DND-41 (cell line): ENCODE data around the gene SRRM1.

Experiments
- ATAC-seq: fragments of 200-7000 bp; cut with Tn5 transposase; 3 replicates; pipeline ENCODE4 v1.9.1; 2021; ENCODE audit warnings: low read depth; ENCODE audit not compliant: insufficient read depth
- DNase-seq: peaks from one replicate; pipeline ENCODE4 v3.0.0-alpha.2; 2020
- H2AFZ ChIP-seq: 2 replicates; pipeline ENCODE4 v1.6.0; 2012; ENCODE audit warnings: low read depth, low read length
- H3K27ac ChIP-seq: 2 replicates; pipeline ENCODE4 v1.5.1; 2012; ENCODE audit warnings: low read length, inconsistent platforms
- H3K27me3 ChIP-seq: fragments of 200-600 bp; sonication (generic); 2 replicates; pipeline ENCODE4 v1.6.0; 2012; ENCODE audit warnings: low read length, mild to moderate bottlenecking, inconsistent platforms; ENCODE audit not compliant: insufficient read depth, poor library complexity
- H3K36me3 ChIP-seq: 2 replicates; pipeline ENCODE4 v1.5.1; 2012; ENCODE audit warnings: low read length, inconsistent platforms; ENCODE audit not compliant: insufficient read depth
- H3K4me1 ChIP-seq: 2 replicates; pipeline ENCODE4 v1.5.1; 2012; ENCODE audit warnings: mild to moderate bottlenecking, low read length; ENCODE audit not compliant: insufficient read depth
- H3K4me2 ChIP-seq: 2 replicates; pipeline ENCODE4 v1.6.0; 2012; ENCODE audit warnings: mild to moderate bottlenecking, moderate library complexity, low read length, inconsistent platforms; ENCODE audit not compliant: insufficient read depth
- H3K4me3 ChIP-seq, 2 experiments: fragments of 200-600 bp in 1 of 2; shearing (Covaris generic) in 1 of 2; 2 replicates each; pipeline ENCODE4 v1.5.1; 2012 to 2016; ENCODE audit warnings: inconsistent platforms in 2 of 2, low read length in 2 of 2, mild to moderate bottlenecking in 2 of 2, low read depth in 1 of 2, moderate library complexity in 1 of 2
- H3K79me2 ChIP-seq: 2 replicates; pipeline ENCODE4 v1.6.0; 2012; ENCODE audit warnings: low read length, inconsistent platforms; ENCODE audit not compliant: insufficient read depth
- H3K9ac ChIP-seq: 2 replicates; pipeline ENCODE4 v1.6.0; 2012; ENCODE audit warnings: low read depth, mild to moderate bottlenecking, inconsistent platforms, low read length, moderate library complexity
- H3K9me3 ChIP-seq: 2 replicates; pipeline ENCODE4 v1.5.1; 2012; ENCODE audit warnings: low read length, moderate library complexity, mild to moderate bottlenecking, inconsistent platforms; ENCODE audit not compliant: insufficient read depth, severe bottlenecking
- H4K20me1 ChIP-seq: 2 replicates; pipeline ENCODE4 v1.6.0; 2012; ENCODE audit warnings: low read length; ENCODE audit not compliant: insufficient read depth
- EZH2 ChIP-seq: IDR thresholded peaks from 3 replicates; pipeline ENCODE4 v1.6.1; 2012; ENCODE audit warnings: borderline replicate concordance, low read depth, mild to moderate bottlenecking, moderate library complexity, low read length, inconsistent platforms; ENCODE audit not compliant: severe bottlenecking
- TF ChIP-seq, protein P1 (sequence below): IDR thresholded peaks from 2 replicates; pipeline ENCODE4 v1.5.1; 2012; ENCODE audit warnings: borderline replicate concordance, low read length, moderate library complexity, mild to moderate bottlenecking; ENCODE audit not compliant: poor library complexity, severe bottlenecking; ENCODE audit errors: extremely low read depth

SRRM1 gene

DNA sequence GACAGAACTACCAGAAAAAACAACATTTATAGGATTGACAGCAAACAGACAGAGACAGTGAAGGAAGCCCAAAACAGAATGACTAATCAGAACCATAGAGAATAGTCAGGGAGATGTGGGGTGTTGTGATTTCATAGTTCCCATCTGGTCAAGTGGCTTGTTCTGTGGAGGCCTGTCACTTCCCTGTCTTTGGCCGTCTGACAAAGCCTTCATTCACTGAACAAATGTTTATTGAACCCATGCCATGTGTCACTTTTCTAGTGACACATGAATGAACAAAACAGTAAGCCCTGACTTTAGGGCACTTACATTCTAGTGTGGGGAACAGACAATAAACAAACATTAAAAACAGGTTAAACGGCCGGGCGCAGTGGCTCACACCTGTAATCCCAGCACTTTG, 3.2 kb upstream of the SRRM1 start:
- DNase-seq, result no peak

DNA sequence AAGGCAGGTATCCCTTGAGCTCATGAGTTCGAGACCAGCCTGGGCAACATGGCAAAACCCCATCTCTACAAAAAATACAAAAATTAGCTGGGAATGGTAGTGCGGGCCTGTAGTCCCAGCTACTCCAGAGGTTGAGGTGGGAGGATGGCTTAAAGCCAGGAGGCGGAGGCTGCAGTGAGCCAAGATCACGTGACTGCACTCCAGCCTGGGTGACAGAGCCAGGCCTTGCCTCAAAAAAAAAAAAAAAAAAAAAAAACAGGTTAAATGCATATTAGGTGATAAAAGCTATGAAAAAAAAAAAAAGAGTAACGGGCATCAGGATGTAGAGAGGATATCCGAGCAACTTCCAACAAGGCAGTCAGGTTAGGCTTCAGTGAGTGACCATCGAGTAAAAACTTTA, 2.8 kb upstream of the SRRM1 start:
- DNase-seq, result no peak
- Histone ChIP-seq H3K27ac (no peak overlapping the region), H4K20me1 (peaks cover 18% of the 10 kb centered on the region), H3K9me3 (no peaks in the 10 kb centered on the region), H3K27me3 (peaks cover 2% of the 10 kb centered on the region), H2AFZ (no peak overlapping the region), H3K79me2 (peaks cover 32% of the 10 kb centered on the region), H3K4me2 (no peak overlapping the region), H3K4me1 (peaks cover 26% of the 10 kb centered on the region), H3K9ac (no peak overlapping the region), H3K4me3 (no peak overlapping the region), H3K36me3 (peaks cover 16% of the 10 kb centered on the region)
- TF ChIP-seq, protein P1, sequence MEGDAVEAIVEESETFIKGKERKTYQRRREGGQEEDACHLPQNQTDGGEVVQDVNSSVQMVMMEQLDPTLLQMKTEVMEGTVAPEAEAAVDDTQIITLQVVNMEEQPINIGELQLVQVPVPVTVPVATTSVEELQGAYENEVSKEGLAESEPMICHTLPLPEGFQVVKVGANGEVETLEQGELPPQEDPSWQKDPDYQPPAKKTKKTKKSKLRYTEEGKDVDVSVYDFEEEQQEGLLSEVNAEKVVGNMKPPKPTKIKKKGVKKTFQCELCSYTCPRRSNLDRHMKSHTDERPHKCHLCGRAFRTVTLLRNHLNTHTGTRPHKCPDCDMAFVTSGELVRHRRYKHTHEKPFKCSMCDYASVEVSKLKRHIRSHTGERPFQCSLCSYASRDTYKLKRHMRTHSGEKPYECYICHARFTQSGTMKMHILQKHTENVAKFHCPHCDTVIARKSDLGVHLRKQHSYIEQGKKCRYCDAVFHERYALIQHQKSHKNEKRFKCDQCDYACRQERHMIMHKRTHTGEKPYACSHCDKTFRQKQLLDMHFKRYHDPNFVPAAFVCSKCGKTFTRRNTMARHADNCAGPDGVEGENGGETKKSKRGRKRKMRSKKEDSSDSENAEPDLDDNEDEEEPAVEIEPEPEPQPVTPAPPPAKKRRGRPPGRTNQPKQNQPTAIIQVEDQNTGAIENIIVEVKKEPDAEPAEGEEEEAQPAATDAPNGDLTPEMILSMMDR, result no peak
- no peak for TF ChIP-seq EZH2
- ATAC-seq, result no peak

More for the DNA sequence above, 3.2 kb upstream of the SRRM1 start:
- peaks cover 28% of the 10 kb centered on the region for H3K79me2 ChIP-seq
- H2AFZ ChIP-seq, result no peak overlapping the region
- TF ChIP-seq, protein P1, result no peak
- no peak for TF ChIP-seq EZH2
- H3K36me3 ChIP-seq, result peaks cover 12% of the 10 kb centered on the region
- H3K27me3 ChIP-seq, result peaks cover 2% of the 10 kb centered on the region
- no peak overlapping the region for H3K27ac ChIP-seq
- H4K20me1 ChIP-seq, result peaks cover 14% of the 10 kb centered on the region
- H3K4me1 ChIP-seq, result peaks cover 22% of the 10 kb centered on the region
- no peak overlapping the region for H3K4me3 ChIP-seq
- ATAC-seq, result no peak
- no peak overlapping the region for H3K9ac ChIP-seq
- no peaks in the 10 kb centered on the region for H3K9me3 ChIP-seq
- H3K4me2 ChIP-seq, result no peak overlapping the region

DNA sequence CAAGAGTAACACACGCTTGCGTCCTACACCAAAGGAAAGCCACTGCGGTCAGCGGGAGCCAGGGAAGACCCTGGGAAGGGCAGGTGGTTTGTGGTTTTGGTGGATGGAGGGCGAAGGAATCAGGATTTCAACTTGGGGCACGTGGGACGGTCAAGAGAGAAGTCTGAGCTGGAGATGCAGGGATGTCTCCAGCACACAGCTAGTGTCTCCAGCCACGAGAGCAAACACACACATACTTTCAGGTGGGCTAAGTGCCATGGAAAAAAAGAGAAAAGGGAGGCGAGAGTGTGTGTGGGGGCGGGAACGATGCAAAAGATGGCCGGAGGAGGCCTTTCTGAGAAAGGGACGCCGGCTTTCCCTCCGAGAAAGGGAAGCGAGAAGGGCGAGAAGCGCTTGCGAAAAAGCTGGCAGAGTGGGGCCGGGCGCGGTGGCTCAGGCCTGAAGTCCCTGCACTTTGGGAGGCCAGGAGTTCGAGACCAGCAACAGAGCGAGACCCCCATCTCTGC, 1.4 kb upstream of the SRRM1 start:
- H3K27me3 ChIP-seq, result peaks cover 2% of the 10 kb centered on the region
- peak overlapping the region; percentile 99 for H3K9ac ChIP-seq
- H3K36me3 ChIP-seq, result peaks cover 30% of the 10 kb centered on the region
- H4K20me1 ChIP-seq, result peaks cover 30% of the 10 kb centered on the region
- H2AFZ ChIP-seq, result peak overlapping the region; percentile 79
- peak overlapping the region; percentile 79 for H3K4me2 ChIP-seq
- TF ChIP-seq, protein P1, result no peak
- TF ChIP-seq EZH2, result no peak
- H3K4me3 ChIP-seq, result peak overlapping the region; percentile 97 to 100; a peak in 3 of 4 replicates
- H3K79me2 ChIP-seq, result peaks cover 46% of the 10 kb centered on the region
- H3K9me3 ChIP-seq, result no peaks in the 10 kb centered on the region
- DNase-seq (peak; percentile 37), ATAC-seq (no peak)
- H3K4me1 ChIP-seq, result peaks cover 35% of the 10 kb centered on the region
- H3K27ac ChIP-seq, result peak overlapping the region; percentile 13
